Activated CD4-positive, alpha-beta T cell treated with anti-CD3 and anti-CD28 coated beads, Interleukin-2, amount 50 U/mL, for 48 hours (primary cell): Measurements from ENCODE around the gene CHCHD3.
"Not testable (repeated sequence)": the region's sequence is repeated elsewhere in the genome, so short reads cannot be mapped to it uniquely, and the experiment has no call there.

ENCODE experiments used
- DNase-seq, 2 experiments: peaks; one replicate each; pipeline ENCODE4 v3.0.0-alpha.2; 2020

Gene CHCHD3

GRCh38 chr7:133040674-133041073 lies 41.2 kb downstream of the CHCHD3 start:
- DNase-seq, result no peak

DNA sequence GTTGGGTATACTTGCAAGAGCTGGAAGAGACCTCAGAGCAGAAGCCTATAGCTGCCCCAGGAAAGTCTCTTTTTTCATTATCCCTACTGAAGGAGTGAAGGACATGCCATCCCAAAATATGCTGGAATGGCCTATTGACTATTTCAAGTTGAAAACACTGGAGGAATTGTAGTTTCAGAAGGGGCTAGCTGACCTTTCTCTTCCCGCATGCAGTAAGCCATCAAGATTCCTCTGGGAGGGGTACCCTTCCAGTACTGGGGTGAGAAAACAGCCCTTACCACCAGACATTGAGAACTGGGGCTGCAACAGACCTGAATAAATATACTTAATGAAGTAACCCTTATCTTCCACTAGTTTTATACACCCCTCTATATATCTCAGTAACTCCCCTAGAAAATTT lies 41.7 kb downstream of the CHCHD3 start:
- no peak for DNase-seq

DNA sequence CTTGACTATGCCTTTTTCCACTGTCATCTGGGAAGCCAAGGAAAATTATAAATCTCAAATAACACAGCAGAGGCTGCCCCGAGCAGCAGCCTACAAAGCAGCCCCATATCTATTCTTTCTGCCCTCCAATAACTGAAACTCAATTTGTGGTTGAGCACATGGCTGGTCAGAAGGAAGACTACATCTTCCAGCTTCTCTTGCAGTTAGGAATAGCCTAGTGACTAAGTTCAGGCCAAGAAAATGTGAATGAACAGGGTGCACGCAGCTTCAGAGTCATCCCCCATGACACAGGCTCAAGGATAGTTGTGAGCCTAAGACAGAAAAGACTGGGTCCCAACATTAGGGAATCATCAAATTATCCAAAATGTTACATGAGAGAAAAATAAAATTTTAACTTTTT lies 42.3 kb downstream of the CHCHD3 start:
- DNase-seq, result no peak

DNA sequence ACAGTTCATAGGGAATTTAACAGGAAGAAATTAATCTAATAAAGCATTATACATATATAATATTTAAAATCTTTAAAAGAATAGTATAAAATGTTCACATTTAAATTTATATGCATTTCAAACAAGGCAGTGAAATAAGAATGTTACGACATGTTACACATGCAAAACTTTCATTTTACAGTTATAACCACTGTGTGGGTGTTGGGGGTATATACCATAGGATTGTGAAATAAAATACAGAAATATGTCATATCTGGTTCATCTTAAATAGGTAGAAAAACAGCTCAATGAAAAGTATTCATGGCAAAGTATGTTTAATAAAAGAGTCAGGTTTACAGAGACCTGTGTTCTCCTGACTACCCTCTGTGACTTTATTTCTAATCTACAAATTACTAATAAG lies 45.6 kb downstream of the CHCHD3 start:
- no peak for DNase-seq

DNA sequence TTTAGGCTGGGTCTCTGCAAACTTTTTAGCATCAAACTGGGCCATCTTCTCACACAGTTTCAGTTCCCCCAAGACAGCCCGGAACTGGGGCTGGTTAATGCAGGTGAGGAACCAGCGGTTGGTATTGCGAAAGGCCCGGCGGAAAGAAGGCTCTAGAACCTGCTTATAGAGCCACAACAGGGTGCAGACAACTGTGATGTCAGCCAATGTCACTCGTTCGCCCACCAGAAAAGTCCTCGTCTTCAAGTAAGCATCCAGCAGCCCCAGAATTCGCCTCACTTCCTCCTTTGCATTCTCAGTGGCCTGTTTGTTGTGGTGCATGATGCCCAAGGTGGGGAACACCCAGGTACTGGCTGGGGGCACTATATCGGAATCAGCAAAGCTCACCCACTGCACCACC lies 46.6 kb downstream of the CHCHD3 start:
- DNase-seq, result not testable (repeated sequence)

GRCh38 chr7:133030346-133030745 lies 51.5 kb downstream of the CHCHD3 start:
- DNase-seq, result no peak

GRCh38 chr7:133029463-133029862 lies 52.4 kb downstream of the CHCHD3 start:
- DNase-seq, result no peak

DNA sequence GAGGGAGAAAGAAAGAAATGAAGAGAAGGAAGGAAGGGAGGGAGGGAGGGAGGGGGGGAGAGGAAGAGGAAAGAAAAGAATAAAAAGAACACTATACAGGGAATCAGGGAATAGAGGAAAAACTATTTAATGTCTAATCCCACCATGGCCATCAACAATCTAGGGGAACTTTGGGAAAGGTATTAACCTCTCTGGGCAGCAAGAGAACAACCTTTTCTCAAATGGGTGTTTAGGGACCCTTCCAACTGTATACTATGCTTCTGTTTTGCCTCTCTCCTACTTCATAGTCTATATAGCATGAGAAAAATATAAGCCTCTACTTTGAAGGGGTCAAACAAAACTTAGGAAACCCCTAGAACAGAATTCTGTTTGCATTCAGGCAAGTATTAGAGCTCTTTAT lies 54.5 kb downstream of the CHCHD3 start:
- no peak for DNase-seq

- no peak for DNase-seq
Observed at GRCh38 chr7:133026210-133026859, 55.6 kb downstream of the CHCHD3 start.

DNA sequence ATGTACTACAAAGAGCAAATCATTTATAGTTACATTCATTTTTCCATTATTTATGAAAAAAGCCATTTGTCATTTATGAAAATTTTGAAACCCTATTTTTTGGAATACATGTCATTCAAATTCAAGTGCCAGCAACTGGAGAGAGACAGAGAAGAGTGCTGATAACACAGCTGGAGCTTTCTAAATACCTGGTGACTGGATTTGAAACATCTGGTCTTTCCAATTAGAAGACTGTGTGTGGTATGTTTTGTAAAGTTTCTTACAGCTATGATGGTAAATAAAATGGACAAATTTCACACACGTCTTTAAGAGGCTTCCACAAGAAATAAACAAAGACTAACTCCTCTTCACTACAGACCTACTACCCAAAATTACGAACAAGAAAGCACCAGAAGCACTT lies 56.8 kb downstream of the CHCHD3 start:
- DNase-seq, result no peak

- DNase-seq, result no peak
Observed at GRCh38 chr7:133024596-133024995, 57.3 kb downstream of the CHCHD3 start.

DNA sequence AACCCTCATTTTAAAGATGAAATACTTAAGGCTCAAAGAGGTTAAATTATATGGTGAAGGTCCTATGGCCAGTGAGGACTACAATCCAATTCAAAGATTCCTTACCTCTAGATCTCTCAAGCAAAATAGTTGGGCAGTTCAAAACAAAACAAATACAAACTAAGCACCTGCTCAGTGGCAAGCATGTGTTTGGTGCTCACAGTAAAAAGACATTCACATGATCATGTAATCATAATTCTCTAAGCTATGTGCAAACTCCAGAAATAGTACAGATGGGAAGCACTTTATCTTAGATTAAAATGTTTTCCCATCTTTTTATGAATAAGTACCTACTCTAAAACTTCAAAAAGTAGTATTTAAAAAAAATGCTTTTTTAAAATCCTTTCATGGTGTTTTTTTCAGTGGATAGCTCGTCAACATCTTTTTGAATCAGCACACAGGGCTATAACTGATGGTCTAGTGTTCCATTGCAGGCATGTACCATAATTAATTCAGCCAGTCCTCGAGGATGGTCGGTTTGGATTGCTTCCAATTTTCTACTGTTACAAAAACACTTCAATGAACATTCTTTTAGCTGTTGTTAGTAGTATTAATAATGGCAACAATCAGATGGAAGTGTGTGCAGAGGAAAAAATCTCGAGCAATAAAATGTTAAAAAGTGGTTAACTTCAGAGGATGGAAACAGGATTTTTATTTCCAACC lies 58.4 kb downstream of the CHCHD3 start:
- no peak for DNase-seq

- DNase-seq, result no peak
Observed at GRCh38 chr7:133022661-133023060, 59.2 kb downstream of the CHCHD3 start.

DNA sequence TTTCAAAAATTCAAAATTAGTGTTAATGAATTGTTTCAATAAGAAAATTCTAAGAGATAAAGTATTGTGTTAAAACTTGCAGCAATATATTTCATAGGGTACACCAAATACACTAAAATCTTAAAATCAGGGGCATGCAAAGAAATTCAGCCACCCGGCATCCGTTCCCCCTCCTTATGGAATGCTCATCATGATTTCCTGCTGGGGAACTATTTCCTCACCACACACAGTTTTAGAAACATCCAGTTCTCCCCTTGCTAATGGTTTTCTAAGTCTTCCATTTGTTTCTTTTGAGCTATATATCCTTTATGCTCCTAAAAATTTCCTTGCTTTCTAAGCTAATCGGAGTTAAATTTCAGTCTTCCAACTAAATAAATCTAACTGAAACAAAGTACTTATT lies 60.7 kb downstream of the CHCHD3 start:
- DNase-seq, result no peak

DNA sequence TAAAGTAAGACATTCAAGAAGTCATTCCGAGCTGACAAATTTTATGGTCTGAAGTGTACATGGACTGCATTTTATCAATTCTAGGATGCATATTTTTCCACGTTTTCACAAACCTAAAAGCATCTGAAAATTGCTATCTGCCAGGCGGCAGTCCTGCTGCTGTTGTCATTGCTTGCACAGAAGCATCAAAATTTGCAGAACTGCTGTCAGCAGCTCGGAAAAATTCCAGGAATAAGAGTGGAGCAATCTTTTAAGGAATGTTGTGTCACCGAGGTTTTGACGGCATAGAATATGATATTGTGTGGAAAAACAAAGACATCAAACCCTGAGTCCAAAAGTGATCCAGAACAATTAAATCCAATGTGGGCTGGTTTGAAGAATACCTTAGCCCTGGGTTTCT lies 61.4 kb downstream of the CHCHD3 start:
- no peak for DNase-seq

GRCh38 chr7:133019590-133019989 lies 62.3 kb downstream of the CHCHD3 start:
- DNase-seq, result no peak

DNA sequence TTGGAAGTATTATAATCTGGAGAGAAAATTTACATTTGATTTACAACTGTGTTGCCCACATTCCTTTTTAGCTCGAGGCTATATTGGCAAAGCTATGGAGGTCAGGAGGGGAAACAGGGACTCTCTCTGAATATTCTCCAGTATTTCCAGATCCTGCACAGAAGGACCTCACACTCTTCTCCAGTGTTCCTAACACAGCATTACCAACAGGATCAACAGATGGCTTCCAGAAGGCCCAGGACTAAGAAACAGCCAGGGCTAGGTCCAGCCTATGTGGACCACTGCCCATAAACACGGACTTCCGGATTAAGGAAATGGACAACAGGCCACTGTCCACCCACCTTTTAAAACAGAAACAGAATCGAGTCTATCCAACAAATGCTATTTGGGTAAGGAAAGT lies 65.3 kb downstream of the CHCHD3 start:
- DNase-seq, result no peak

DNA sequence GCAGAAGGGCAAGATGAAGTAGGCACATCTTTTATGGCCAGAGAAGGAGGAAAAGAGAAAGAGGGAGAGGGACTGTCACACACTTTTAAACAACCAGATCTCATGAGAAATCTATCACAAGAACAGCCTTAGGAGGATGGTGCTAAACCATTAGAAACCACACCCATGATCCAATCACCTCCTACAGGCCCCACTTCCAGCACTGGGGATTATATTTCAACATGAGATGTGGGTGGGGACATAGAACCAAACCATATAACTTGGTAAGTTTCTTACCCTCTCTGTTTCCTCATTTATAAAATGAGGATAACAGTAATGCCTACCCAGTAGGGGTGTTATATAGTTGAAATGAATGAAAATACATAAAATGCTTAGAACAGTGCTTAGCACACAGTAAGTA lies 66.0 kb downstream of the CHCHD3 start:
- no peak for DNase-seq

GRCh38 chr7:133011746-133012145 lies 70.1 kb downstream of the CHCHD3 start:
- no peak for DNase-seq

GRCh38 chr7:133009426-133010252 lies 72.3 kb downstream of the CHCHD3 start:
- no peak for DNase-seq

DNA sequence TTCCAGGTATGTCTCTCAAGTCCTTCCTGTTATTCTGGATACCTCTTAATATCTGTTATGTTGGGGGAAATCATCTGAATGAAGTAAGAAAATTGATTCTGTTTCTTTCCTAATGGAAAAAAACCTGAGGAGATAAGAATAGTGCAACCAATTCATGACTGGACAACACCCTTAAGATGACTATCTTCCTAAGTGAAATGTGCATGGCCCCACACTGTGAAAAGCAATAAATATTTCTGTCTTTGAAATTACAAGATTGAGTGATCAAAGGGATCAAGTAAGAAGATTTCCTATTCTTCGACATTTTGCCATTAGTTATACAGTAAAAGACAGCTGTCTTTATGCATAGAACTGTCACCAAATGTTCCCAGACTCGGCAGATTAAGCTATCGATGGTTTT lies 73.9 kb downstream of the CHCHD3 start:
- DNase-seq, result no peak

DNA sequence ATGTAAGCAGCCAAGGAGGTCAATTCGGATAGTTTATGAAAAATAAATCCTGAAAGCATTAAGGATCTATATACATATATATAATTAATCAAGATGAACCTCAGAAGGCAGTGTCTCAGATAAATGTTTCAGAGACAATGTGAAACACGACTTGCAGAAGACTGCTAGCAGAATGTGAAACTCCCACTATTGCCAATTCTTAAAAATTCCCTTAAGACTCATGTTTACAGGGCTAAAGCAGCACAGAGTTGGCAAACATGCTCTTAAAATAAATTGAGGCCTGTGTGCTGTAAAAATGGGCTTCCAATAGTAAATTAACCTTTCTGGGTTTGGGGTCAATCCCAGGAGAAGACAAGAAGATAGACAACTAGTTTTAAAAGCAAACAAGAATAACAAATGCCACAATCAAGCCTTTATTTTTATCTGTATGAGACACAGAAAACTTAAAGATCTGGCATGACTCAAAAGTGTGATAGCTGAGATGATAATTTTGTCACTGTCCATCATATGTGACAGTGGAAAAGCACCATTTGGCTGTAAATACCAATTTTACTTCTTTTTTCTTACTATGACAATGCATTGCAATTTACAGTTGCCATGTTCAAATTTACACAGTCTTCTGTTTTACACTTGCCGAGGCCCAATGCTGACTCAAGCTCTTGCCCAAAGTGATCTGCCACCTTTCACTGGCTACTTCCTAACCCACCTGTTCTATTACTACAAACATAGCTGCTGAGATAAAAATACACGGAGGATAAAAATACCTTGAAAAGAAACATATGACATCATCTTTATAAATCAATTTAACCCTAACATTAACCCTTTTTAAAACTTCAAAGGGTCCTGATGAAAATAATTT lies 78.6 kb downstream of the CHCHD3 start:
- no peak for DNase-seq

DNA sequence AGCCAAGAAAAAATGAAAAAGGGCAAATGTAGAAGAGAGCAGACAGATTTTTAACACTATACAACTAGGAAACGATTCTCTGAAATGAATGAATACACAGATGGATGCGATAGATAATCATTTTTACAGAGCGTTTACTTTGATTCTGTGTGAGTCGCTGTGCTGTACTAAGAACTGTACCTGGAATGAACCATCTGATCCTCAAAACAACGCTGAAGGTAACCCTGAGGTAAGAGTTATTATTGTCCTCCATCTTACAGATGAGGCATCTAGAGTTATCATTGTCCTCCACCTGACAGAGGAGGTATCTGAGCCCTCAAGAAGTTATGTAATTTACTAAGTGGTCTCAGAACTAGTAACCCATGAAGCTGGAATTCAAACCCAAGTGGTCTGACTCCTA lies 80.2 kb downstream of the CHCHD3 start:
- DNase-seq, result no peak
